RWPE1 (cell line): Measurements from ENCODE around the gene ZBTB47.
A peak's percentile ranks its signal among the peaks of the same experiment; 100 is the strongest.

Experiments
- CTCF ChIA-PET: fragments of 350-600 bp; sonication (Branson Sonifier 250); formaldehyde crosslinking; extraction: SDS; loops from one replicate; lab custom pipeline; 2021; lab: Yijun Ruan, JAX
- POLR2A ChIA-PET: fragments of 400-600 bp; formaldehyde crosslinking; extraction: SDS; loops from one replicate; lab custom pipeline; 2020; ENCODE audit warnings: antibody characterized with exemption; ENCODE audit not compliant: low non-redundant PET; lab: Yijun Ruan, JAX
- DNase-seq: peaks from one replicate; pipeline ENCODE4 v3.0.0; 2012; ENCODE audit warnings: low spot score
- H3K27ac ChIP-seq: fragments of 450-650 bp; 2 replicates; pipeline ENCODE4 v1.5.1; 2017
- CTCF ChIP-seq: fragments of 450-650 bp; conservative IDR thresholded peaks from 2 replicates; pipeline ENCODE4 v1.5.1; 2017; ENCODE audit warnings: low read depth, mild to moderate bottlenecking

The ZBTB47 gene

GRCh38 chr3:42684632-42685362 is 31.3 kb downstream of the ZBTB47 start:
- POLR2A ChIA-PET: no interaction called here
- no peak overlapping the region; the same call in 1 of the 2 replicates for H3K27ac ChIP-seq
- TF ChIP-seq CTCF: no peak
- no peak for DNase-seq
- CTCF ChIA-PET: no interaction called here

GRCh38 chr3:42685363-42685881 is 31.9 kb downstream of the ZBTB47 start, which contains the start of gene KLHL40:
TSS of gene KLHL40 (plus strand) at chr3:42685537. CDS start at chr3:42685619, 82 bp downstream.
- ChIA-PET POLR2A (no interaction called here), CTCF (no interaction called here)
- no peak for TF ChIP-seq CTCF
- peak within 1 kb of the TSS; percentile 72 for H3K27ac ChIP-seq
- DNase-seq: no peak

- TF ChIP-seq CTCF: no peak
- H3K27ac ChIP-seq: no peak overlapping the region
- ChIA-PET CTCF (interaction anchor here (0.6 kb wide), 1 partner anchor 10 kb away, joined by 3 read pairs; no protein-coding TSS in a partner anchor), POLR2A (no interaction called here)
- DNase-seq: no peak
Observed at GRCh38 chr3:42685891-42686820, 32.7 kb downstream of the ZBTB47 start.

- no peak for DNase-seq
- TF ChIP-seq CTCF: no peak
- ChIA-PET CTCF (interaction anchor here (0.6 to 1.3 kb wide), 3 partner anchors 9 to 57 kb away, joined by 3 read pairs; no protein-coding TSS in a partner anchor), POLR2A (no interaction called here)
- no peak overlapping the region for H3K27ac ChIP-seq
Observed at GRCh38 chr3:42686832-42687650, 33.5 kb downstream of the ZBTB47 start.

- no peak overlapping the region for H3K27ac ChIP-seq
- TF ChIP-seq CTCF: no peak
- ChIA-PET CTCF (interaction anchor here (1.3 kb wide), 1 partner anchor 56 kb away, joined by 3 read pairs; no protein-coding TSS in a partner anchor), POLR2A (no interaction called here)
- DNase-seq: no peak
Observed at GRCh38 chr3:42688016-42688415, 34.5 kb downstream of the ZBTB47 start.
